Mammary epithelial cell (primary cell): ENCODE results near the gene ACCSL.
A peak's percentile ranks its signal among the peaks of the same experiment; 100 is the strongest.

ENCODE experiments used
- EZH2 ChIP-seq: IDR thresholded peaks from 2 replicates; pipeline ENCODE4 v1.6.1; 2012; ENCODE audit warnings: low read length, inconsistent platforms, borderline replicate concordance
- TF ChIP-seq, protein P1 (sequence below), 2 donors: IDR thresholded peaks in 1 of 2; conservative IDR thresholded peaks in 1 of 2; 2 replicates each; pipeline ENCODE4 v1.5.1; 2011 to 2012; ENCODE audit warnings: inconsistent platforms in 2 of 2, low read length in 2 of 2, mild to moderate bottlenecking in 2 of 2, control low read depth in 1 of 2, low read depth in 1 of 2; ENCODE audit not compliant: insufficient read depth in 1 of 2; ENCODE audit errors: extremely low read depth in 1 of 2

DNA sequence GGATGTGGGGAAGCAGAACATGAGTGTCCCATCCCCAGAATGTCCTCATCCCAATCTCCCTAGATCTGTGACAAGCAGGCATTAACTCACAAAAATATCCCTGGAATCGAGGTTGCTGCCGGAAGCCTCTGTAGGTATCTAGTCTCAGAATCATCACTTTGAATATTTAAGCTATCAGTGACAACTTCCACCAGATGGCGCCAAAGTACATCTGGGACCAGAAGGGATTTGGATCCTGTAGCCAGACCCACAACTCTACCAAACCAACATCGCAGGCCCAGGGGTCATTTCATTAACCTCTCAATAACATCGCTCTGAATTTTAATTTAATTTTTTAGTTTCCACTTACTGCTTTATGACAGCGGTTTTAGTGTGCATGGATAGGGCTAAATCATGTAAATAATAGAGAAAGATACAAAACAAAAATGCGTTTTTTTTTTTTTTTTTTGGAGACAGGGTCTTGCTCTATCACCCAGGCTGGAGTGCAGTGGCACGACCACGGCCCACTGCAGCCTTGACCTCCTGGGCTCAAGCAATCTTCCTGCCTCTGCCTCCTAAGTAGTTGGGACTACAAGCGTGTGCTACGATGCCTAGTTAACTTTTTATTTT, 46.6 kb downstream of the ACCSL start:
- TF ChIP-seq, protein P1, sequence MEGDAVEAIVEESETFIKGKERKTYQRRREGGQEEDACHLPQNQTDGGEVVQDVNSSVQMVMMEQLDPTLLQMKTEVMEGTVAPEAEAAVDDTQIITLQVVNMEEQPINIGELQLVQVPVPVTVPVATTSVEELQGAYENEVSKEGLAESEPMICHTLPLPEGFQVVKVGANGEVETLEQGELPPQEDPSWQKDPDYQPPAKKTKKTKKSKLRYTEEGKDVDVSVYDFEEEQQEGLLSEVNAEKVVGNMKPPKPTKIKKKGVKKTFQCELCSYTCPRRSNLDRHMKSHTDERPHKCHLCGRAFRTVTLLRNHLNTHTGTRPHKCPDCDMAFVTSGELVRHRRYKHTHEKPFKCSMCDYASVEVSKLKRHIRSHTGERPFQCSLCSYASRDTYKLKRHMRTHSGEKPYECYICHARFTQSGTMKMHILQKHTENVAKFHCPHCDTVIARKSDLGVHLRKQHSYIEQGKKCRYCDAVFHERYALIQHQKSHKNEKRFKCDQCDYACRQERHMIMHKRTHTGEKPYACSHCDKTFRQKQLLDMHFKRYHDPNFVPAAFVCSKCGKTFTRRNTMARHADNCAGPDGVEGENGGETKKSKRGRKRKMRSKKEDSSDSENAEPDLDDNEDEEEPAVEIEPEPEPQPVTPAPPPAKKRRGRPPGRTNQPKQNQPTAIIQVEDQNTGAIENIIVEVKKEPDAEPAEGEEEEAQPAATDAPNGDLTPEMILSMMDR (conservative IDR thresholded peaks at IDR 0.05 in 1 of 2, IDR thresholded peaks at IDR 0.05 in 1 of 2; ENCODE audit: extremely low read depth in 1 of 2, insufficient read depth in 1 of 2, low read depth in 1 of 2, low read length in 2 of 2): peak; percentile 83
- TF ChIP-seq EZH2: no peak
